HG03342 (cell line): ENCODE results near the gene ADCY5.
"Not testable (repeated sequence)": the region's sequence is repeated elsewhere in the genome, so short reads cannot be mapped to it uniquely, and the experiment has no call there.

Experiments used
- ATAC-seq: cut with Tn5 transposase; IDR thresholded peaks from one replicate; pipeline ENCODE4 v1.9.1; 2021; ENCODE audit warnings: mild to moderate bottlenecking, moderate library complexity; ENCODE audit not compliant: unreplicated experiment

The ADCY5 gene

DNA sequence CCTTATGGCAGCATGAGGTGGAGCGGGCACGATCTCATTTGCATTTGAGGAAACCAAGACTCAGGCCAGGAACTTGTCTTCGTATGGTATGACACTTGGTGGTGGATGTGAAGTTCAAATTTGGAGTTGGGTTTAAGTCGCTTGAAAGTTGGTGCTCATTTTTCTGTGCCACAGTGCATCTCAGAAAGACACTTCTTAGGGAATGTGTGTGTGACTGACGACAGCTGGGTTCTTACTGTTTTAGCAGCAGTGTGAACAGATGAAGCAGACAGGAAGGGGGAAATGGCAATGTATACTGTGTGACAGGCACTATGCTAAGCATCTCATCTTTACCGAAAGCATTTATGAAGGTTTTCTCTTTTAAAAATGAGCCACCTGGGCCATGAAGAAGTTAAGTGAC, 171.8 kb downstream of the ADCY5 start:
- ATAC-seq = no peak

DNA sequence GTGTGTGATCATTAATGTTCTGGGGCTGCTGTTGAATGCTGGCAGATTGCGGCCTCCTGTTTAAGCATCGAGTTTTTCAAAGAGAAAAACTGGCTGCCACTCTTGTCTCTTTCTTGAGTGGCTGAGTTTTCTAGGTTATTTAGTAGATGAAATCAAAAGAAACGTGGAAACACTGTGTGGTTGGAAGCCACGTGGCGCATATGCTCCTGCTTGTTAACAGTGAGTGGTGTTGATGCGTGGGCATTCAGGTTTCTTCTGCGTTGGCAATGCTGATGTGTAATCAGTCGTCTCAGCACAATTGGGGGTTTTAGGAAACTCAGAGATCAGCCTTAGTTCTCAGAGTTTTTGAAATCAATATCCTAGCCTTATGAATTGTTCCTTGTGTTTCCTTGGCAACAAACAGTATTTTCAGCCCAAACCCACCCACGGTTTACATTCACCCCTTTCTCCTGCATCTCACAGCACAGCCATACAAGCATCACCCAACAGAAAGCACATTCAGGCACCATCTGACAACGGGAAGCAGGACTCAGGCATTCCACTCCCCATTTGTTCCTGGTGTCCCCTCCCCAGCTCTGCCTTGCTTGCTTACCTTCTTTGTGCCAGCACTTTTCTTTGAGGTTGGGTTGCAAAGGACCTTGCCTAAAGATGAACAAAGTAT, 172.4 kb downstream of the ADCY5 start:
- ATAC-seq = no peak

DNA sequence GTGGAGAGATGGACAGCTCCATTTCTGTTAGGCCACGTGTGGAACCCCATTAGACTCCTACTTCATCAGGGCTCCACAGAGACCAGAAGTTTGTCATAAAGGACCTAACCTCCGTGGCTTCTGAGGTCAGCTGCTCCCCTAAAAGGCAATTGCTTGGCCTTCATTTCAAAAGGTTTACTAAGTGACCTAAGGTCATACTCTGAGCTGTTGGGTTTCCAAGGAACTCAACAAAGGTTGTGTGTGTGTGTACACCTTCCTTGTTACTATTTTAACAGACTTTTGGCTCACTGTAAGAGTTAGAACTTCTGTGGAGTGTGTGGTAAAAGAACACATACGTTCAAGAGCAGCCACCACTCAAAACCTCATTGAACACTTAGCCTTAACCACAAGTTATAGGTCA, 173.2 kb downstream of the ADCY5 start:
- ATAC-seq = no peak

DNA sequence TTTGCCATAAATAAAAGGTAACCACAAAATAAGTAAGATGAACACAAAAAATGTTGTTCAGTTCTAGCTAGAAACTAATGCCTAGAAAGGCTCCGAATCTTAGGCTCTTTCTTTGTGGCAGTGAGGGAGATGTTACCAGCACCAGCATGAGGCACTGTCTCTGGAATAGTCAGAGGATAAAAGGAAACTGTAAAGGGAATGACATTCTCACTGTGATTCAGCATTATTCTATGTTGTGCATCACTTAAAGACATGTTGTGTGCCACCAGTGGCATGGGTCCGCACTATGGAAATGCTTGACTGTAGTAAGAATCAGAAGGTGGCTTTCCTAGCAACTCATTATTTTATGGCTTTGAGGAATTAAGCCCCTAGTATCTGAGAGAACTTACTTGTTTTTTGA, 176.3 kb downstream of the ADCY5 start:
- ATAC-seq = no peak

DNA sequence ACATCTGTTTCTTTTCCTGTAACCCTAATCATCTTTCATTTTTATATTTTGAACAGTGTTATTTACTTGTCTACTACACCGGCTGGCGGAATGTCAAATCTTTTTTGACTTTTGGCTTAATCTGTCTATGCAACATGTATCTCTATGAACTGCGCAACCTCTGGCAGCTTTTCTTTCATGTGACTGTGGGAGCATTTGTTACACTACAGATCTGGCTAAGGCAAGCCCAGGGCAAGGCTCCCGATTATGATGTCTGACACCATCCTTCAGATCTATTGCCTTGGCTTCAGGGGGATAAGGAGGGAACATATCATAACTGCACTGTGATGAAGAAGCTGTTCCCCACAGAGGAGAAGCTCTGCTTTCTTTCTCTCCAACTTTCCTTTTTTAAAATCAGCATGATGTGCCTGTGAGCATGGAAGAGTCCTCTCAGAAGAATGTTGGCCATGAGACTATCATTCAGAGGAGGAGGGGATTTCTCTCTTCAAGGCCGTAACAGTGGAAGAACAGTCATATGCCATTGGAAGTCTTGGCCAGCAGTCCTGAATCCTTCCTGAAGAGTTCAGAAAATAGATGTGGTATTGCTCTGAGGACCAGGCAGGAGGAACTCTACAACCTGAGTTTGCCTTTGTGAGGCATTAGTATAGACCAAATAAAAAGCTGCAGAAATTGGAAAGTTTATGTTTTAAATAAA, 177.3 kb downstream of the ADCY5 start:
- ATAC-seq = no peak

DNA sequence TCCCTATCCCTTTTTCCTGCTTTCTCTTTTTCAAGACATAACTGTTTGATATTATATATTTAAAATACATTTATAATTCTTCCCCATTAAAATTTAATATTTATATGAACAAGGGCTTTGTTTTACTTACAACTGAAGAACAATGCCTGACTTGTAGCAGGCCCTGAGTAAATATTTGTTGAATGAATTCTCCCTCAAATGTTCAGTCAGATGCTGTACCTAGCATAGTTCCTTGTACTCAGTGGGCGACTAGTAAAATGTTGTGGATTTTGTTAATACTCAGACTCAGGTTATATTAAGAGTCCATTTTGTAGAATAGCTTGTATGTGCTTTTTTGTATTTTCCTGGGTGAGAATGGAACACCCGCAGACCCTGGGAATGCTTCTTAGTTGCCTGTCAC, 178.1 kb downstream of the ADCY5 start:
- ATAC-seq = no peak

DNA sequence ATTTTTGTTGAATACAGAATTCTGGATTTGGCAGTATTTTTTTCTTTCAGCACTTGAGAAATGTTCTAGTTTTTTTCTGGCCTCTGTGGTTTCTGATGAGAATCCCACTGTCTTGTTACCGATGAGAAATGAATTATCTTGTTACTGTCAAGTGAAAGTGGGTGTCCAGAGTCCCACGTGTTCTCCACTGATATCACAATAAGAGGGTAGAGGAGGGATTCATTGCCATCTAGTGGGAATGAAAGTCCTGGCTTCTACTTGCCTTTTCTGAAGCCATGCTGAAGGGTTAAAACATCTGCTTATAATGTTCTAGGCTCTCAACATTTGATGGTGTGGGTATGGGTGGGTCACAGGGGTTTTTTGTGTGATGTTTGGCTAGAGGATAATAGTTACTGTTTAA, 181.1 kb downstream of the ADCY5 start:
- ATAC-seq = no peak

DNA sequence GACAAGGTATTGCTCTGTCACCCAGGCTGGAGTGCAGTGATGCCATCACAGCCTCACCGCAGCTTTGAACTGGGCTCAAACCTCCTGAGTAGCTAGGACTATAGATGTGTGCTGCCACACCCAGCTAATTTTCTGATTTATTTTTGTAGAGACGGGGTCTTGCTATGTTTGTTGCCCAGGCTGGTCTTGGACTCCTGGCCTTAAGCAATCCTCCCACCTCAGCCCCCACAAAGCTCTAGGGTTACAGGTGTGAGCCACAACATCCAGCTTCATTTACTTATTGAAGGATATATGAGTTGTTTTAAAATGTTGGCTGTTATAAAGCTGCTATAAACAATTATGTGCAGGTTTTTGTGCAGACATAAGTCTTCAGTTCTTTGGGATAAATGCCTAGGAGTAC, 184.9 kb downstream of the ADCY5 start:
- ATAC-seq = no peak

DNA sequence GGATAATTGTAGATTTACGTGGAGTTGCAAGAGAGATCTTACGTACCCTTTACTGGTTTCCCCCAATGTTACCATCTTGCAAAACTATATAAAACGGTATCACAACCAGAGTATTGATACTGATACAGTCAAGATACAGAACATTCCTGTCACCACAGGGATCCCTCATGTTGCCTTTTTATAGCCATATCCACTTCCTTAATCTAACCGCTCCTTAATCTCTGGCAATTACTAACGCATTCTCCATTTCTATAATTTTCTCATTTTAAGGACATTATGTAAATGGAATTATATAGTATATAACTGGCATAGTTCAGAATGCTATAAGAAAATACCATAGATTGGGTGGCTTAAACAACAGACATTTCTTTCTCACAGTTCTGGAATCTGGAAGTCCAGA, 186.0 kb downstream of the ADCY5 start:
- no peak for ATAC-seq

DNA sequence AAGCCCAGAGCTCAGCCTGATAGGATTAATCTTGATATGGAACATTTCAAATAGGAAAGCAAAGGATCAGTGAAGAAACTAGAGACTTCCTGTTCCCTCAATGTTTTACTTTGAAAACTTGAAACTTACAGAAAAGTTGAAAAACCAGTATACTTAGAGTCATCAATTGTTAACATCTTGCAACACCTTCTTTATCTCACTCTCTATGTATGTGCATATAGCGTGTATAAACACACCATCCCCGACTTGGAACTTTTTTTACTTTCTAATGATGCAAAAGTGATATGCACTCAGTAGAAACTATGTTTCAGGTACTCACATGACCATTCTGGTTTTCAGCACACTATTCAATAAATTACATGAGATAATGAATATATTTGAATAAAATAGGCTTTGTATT, 186.7 kb downstream of the ADCY5 start:
- no peak for ATAC-seq

DNA sequence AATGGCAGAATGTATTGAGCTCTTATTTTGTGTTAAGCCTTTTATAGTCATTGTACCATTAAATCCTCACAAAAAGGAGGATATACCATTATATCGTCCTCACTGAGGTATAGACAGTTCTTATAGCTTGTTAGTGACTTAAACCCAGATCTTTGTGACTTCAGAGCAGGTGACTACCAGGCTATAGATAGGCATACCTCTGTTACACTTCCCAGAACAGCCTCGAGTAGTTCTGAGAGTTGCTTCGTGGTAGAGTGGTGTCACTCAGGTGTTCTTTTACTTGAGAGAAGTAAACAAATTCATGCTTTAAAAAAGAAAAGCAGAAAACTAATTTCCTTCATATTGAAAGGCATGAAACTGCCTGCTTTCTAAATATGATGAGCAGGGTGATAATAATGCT, 187.2 kb downstream of the ADCY5 start:
- no peak for ATAC-seq

DNA sequence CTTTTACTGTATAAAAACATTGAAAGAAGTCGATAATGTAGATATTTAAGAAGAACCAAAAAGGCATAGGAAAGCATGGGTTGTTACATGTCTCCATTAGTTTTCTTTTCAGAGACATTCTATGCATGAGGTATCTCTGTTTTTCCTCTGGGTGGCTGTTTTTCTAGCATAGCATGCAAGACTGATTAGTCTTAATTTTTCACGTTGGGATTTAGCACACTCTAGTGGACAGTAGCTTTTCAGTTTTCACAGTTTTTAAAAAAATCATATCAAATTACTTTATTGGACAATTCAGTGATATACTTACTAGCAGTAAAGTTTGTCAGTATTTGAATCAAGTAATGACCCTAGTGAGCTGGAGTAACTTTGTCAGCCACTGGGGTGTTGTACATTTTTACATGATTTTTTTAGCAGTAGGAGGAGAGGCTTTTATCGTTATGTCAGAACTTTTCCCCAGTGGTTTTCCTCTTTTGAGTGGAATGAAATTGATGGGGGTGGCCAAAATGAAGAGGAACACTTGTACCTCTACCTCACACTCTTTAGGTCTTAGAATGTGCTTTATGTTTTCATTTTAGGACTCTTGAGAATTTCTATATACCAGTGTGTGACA, 190.0 kb downstream of the ADCY5 start:
- ATAC-seq = no peak

DNA sequence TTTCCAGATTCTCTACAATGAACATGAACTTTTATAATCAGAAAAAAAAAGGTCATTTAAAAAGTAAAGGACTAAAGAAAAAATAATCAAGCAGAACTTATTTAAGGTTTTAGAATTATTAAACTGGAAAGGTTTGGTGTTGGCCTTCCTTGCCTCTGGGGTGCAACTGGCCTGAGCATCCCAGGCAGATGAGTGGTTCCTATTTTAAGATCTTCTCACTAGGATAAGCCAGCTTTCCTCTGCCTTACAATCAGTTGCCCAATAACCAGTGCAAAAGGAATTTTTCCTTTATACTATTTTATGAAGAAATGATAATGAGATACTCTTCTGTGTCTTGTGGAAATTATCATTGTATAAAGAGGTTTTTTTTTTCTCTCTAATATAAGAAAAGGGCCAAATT, 190.5 kb downstream of the ADCY5 start:
- ATAC-seq = no peak

DNA sequence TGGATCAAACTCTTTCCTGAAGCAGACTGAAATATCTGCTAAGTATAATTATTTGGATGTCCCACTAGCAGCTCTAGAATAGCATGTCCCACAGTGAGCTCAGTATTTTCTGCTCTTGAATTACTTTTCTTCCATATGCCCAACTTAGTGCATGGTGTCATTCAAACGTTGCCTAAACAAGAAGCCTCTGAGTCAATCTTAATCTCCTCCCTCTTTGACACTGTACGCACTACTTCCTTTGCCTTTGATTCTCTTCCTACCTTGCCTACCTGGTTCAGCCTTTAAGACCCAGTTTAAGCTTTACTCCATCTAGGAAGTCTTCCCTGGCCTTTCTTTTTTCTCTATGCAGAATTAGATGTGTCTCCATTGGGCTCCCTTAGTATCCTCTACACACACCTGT, 192.6 kb downstream of the ADCY5 start:
- ATAC-seq = no peak

DNA sequence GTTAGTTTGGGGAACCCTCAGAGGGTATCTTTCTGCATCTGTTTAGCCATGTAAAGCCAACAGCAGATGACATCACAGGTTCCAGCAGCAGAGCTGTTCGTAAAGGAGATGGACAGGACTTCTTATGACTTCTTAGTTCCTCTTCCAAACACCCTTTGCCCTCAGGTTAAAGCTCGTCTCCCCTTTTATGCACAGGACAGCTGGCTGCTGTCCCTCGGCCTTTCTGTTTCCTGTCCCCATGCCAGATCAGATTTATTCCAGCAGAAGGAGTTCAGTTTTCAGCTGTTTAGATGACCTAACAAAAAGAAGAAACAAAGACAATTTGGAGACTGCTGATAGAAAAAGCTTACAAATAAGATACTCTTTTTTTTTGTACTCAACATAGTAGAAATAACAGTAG, 202.0 kb downstream of the ADCY5 start:
- no peak for ATAC-seq

DNA sequence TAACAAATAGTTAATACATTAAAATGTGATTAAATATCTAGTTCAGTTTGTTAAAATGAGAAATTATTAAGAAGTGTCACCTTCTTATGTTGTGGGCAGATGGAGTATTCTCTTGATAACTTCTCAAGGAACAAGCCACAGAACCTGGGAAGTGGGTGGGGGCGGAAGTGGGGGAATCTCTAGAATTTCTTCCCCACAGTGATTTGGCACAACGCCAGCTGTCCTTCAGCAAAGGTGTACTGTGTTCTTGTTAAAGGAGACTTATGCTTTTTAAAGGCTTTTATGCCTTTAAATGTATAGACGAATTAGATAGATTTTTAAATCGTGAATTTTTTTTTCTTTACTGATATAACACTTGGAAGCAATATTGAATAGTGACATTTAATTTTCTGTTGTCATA, 204.8 kb downstream of the ADCY5 start:
- no peak for ATAC-seq

DNA sequence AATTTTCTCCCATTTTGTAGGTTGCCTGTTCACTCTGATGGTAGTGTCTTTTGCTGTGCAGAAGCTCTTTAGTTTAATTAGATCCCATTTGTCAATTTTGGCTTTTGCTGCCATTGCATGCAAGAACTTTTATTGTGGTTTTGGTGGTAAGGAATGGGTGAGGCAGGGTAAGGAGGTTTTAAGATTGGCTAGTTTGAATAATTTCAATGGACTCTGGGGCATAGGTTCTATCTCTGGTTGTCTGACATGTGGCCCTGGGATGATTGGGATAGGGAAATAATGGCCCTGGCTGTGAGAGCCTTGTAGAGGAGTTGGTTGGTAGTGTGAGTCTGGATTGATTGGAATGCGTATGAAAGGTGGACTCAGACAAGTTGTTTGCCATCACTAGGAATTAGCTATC, 209.1 kb downstream of the ADCY5 start:
- ATAC-seq = no peak

DNA sequence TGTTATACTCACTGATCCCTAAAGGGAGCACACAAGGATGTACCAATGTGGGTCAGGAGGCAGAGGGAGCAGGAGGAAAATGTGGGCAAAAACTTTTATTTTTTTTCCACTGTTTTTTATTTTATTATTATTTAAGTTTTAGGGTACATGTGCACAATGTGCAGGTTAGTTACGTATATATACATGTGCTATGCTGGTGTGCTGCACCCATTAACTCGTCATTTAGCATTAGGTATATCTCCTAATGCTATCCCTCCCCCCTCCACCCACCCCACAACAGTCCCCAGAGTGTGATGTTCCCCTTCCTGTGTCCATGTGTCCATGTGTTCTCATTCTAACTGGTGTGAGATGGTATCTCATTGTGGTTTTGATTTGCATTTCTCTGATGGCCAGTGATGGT, 209.7 kb downstream of the ADCY5 start:
- not testable (repeated sequence) for ATAC-seq

DNA sequence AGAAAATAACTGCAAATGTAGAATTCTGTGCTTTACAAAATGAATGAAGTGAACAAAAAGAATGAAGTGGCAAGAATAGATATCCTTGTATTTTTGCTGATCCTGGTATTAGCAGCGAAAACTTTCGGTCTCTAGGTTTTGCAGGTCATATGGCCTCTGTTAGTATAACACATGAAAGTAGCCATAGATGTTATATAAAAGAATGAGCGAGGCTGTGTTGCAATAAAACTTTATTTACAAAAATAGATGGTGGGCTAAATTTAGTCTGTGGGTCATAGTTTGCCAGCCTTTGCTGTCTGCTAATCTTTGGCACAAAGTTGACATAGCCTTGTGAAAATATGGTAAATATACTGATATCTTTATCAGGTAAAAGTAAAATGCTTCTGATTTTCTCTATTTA, 212.0 kb downstream of the ADCY5 start:
- no peak for ATAC-seq
